ENCODE data around the gene COL25A1.
"Not testable (repeated sequence)": the region's sequence is repeated elsewhere in the genome, so short reads cannot be mapped to it uniquely, and the experiment has no call there.

The COL25A1 gene

GRCh38 chr4:109009909-109010308 lies 292.5 kb downstream of the COL25A1 start:
- DNase-seq = no peak

GRCh38 chr4:109007976-109008375 lies 294.5 kb downstream of the COL25A1 start:
- DNase-seq = no peak

GRCh38 chr4:109005523-109005922 lies 296.9 kb downstream of the COL25A1 start:
- DNase-seq = no peak

GRCh38 chr4:109004418-109004817 lies 298.0 kb downstream of the COL25A1 start:
- DNase-seq = no peak

GRCh38 chr4:109003964-109004363 lies 298.5 kb downstream of the COL25A1 start:
- DNase-seq = no peak

- no peak for DNase-seq
These were observed 310.7 kb downstream of the COL25A1 start for GRCh38 chr4:108991551-108992328.

- DNase-seq = no peak
These were observed 313.8 kb downstream of the COL25A1 start for GRCh38 chr4:108988464-108989195.

- not testable (repeated sequence) for DNase-seq
These were observed 318.0 kb downstream of the COL25A1 start for GRCh38 chr4:108984495-108984894.

- DNase-seq = no peak
These were observed 319.9 kb downstream of the COL25A1 start for GRCh38 chr4:108982402-108983185.

- DNase-seq = no peak
These were observed 321.8 kb downstream of the COL25A1 start for GRCh38 chr4:108980455-108981239.

- no peak for DNase-seq
These were observed 322.7 kb downstream of the COL25A1 start for GRCh38 chr4:108979759-108980158.

- no peak for DNase-seq
These were observed 324.4 kb downstream of the COL25A1 start for GRCh38 chr4:108978066-108978465.

- DNase-seq = no peak
These were observed 329.7 kb downstream of the COL25A1 start for GRCh38 chr4:108972613-108973283.

- no peak for DNase-seq
These were observed 331.0 kb downstream of the COL25A1 start for GRCh38 chr4:108971473-108971872.

GRCh38 chr4:108965472-108966076 lies 336.9 kb downstream of the COL25A1 start:
- peak; percentile 16 for DNase-seq

GRCh38 chr4:108965016-108965415 lies 337.4 kb downstream of the COL25A1 start:
- no peak for DNase-seq

- DNase-seq = no peak
These were observed 338.5 kb downstream of the COL25A1 start for GRCh38 chr4:108963910-108964309.

- DNase-seq = no peak
These were observed 343.0 kb downstream of the COL25A1 start for GRCh38 chr4:108959491-108959890.

GRCh38 chr4:108954880-108955279 lies 347.6 kb downstream of the COL25A1 start:
- DNase-seq = no peak

GRCh38 chr4:108953941-108954340 lies 348.5 kb downstream of the COL25A1 start:
- DNase-seq = no peak

Measured in right kidney (tissue), 1 donor.